GM21529 (cell line): ENCODE results near the gene SLC43A1.

Experiments used
- ATAC-seq: cut with Tn5 transposase; IDR thresholded peaks from one replicate; pipeline ENCODE4 v1.9.1; 2021; ENCODE audit not compliant: unreplicated experiment

The SLC43A1 gene

DNA sequence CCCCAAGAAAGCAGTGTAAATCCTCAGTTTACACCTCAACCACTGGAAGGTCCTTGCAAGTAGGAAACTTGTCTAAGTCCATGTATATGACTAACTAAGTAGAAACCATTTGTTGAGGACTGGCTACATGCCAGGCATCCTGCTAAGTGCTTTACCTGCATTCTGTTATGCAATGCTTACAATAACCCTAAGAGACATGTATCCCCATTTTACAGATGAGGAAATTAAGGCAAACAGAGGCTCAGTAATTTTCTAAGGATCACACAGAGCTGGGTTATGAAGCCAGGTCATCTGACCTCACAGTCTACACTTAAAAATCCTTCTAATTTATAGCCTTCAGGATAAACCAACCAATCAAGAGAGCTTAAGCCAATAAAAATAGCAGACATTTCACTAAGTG, 13.5 kb upstream of the SLC43A1 start:
- no peak for ATAC-seq

DNA sequence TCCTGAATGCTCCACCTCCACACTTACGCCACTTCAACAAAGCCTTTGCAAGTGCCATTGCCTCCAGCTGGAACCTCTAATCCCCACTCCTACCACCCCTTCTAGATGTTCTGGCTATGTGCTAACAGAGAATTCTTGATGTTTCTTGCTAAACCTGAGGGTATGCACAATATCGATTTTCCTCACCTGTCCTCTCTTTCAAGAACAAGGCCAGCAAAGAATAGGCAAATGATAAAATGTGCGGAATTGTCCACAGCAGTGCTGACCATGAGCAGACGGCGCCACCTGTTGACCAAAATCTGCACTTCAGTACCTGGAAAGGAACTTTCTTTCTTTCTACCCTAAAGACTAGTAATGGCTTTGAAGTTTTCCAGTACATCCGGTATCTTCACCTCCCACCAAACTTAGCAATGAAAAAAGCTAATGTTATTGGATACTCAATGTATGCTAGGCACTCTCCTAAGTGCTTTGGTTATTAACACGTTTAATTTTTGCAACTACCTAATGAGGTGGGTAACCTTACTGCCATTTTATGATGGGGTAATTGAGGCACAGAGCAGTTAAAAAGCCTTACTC, 11.6 kb upstream of the SLC43A1 start:
- ATAC-seq, result no peak

DNA sequence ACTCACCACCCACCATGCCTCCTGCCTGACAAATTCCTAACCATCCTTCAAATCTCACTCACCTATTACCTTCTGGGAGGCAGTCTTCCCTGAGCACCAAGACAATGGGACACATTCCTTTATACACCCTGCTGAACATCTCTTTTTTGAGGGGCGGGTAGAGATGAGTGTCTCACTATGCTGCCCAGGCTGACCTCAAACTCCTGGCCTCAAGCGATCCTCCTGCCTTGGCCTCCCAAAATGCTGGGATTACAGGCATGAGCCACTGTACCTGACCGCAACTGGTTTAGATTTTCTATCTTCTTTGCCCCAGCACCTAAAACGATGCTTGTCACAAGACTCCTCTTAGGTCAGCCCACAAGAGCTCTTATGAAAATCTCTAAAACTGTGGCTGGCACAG, 7.9 kb upstream of the SLC43A1 start:
- ATAC-seq, result no peak

DNA sequence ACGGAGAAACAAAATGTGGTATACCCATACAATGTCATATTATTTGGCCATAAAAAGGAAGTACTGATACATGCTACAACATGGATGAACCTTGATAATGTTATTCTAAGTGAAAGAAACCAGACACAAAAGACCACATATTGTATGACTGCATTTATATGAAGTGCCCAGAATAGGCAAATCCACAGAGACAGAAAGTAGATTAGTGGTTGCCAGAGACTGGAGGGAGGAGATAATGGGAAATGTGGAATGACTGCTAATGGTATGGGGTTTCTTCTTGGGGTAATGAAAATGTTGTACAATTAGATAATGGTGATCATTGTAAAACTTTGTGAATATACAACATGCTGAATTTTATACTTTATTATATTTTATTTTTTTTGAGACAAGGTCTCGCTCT, 5.6 kb upstream of the SLC43A1 start:
- ATAC-seq, result no peak

DNA sequence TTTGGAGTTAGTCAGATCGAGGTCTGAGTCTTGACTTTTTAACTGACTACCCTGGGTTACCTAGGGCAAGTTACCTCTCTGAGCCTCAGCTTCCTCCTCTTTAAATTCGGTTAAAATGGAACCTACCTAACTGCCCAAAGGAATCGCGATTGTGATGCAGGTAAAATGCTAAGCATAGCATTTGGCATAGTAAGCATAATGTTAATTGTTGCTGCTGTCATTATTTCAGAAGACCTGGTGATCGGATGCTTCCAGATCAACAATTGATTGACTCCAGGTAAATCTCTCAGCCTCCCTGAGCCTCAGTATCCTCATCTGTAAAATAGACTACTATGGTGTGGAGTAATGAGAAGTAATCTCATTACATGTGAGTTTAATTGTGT, 550 bp upstream of the SLC43A1 start:
- no peak for ATAC-seq

DNA sequence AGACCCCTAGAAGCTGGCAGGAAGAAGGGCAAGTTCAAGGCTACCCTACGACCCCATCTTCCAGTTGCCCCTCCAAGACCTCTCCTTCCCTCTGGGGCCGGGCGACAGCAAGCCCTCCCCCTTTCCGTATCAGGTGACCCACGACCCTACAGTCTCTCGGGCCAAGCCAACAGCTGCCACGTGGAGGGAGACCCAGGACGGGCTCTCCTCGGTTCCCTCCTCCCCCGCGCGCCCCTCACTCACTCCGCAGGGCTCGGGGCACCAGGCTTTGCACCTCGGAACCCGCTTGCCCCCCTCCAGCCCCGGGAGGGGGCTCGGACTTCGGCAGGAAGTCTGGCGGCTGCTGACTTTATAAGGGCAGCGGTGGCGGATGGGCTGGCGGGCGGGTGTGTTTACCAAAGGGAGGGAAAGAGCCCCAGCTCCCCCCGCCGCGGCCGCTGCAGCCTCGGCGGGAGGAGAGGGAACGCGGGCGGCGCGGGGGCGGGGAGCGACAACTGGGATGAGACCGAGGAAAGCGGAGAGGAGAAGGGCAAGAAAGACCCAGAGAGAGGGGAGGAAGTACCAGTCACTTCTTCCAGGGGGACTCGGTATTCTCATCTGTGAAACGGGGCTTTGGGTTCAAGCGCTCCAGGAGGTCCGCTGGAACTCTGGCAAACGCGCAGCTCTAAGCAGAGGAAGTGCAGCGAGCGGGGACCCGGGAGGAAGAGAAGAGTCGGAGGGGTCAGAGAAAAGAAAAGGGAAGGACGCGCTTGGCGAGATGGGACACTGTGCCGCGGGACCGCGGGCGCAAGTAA, 767 bp downstream of the SLC43A1 start:
- ATAC-seq, result peak; percentile 42

GRCh38 chr11:57513911-57514537, 1.5 kb downstream of the SLC43A1 start:
- ATAC-seq, result peak; percentile 37

- no peak for ATAC-seq
These were observed 2.1 kb downstream of the SLC43A1 start for GRCh38 chr11:57513452-57513795.

DNA sequence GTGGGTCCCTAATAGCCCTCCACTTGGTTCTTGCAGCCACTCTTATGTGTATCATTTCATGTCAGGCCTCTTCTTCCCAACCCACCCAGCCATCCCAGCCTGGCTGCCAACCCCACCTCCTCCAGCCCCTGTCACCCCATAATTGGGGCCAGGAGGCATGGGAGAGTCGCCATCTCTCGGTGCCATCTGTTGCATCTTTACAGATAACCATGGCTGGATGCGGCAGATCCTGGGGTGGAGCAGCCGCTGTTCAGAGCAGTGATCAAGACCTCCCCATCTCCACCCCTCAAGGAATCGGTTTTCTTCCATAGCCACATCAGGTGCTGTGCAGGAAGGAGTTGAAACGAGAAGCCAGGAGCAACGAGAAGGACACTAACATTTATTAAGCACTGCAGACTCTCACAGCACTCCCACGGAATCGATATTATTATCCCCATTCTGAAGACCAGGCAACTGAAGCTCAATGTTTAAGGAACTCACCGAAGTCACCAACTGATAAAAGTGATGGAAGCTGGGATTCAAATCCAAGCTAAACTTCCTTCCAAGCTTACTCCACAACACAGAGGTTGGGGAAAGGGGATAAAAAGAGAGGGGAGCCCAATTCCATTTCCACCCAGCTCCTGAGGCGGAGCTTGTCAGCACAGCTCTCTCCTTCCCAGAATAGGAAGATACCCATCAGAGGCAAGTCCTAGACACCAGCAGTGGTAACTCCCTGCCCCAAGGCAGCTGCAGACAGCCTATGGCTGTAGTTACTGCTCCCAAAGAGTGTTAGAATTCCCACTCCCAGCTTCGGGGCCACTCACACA, 2.7 kb downstream of the SLC43A1 start:
- no peak for ATAC-seq

- no peak for ATAC-seq
These were observed 3.6 kb downstream of the SLC43A1 start for GRCh38 chr11:57511741-57512430.

- no peak for ATAC-seq
These were observed 6.9 kb downstream of the SLC43A1 start for GRCh38 chr11:57508341-57509170.

GRCh38 chr11:57506522-57506921, 9.0 kb downstream of the SLC43A1 start:
- no peak for ATAC-seq

GRCh38 chr11:57504511-57504910, 11.0 kb downstream of the SLC43A1 start:
- ATAC-seq, result no peak

- no peak for ATAC-seq
These were observed 12.6 kb downstream of the SLC43A1 start for GRCh38 chr11:57502870-57503269.

- no peak for ATAC-seq
These were observed 13.1 kb downstream of the SLC43A1 start for GRCh38 chr11:57502376-57502775.

DNA sequence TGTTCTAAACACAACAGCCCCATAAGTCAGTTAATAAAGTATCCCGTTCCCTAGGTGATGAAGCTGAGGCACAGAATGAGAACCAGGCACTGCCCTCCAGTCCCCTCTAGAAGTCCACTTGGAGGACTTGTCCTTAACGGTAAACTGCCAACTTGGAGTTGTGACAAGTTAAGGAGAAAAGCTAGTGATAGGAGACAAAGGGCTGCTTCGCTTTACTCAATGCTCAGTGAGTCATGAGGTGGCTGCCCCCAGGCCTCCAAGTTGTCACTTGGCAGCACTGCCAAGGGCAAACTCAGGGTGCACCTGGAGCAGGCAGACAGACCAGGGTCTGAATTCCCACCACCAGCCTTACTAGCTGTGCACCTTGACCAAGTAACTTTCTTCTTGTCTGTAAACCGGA, 13.5 kb downstream of the SLC43A1 start:
- ATAC-seq, result no peak

DNA sequence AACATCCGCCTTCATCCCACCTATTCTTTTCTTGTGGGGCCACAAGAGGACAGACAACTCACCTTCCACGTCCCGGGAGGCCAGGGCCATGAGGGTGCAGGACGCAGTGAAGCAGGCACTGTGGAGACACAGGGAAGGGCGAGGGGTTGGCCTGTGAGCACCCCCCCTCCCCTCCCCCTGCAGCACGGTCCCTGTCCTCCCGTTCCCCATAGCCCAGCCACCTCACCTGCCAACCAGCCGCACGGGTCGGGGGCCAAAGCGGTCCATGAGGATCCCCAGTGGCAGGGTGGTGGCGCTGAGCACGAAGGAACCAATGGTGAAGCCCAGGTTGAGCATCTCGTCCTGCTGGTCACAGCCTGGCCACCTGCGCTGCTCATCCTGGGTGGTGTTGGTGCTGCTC, 14.6 kb downstream of the SLC43A1 start:
- no peak for ATAC-seq

GRCh38 chr11:57500515-57500914, 15.0 kb downstream of the SLC43A1 start:
- ATAC-seq, result no peak

GRCh38 chr11:57499983-57500461, 15.5 kb downstream of the SLC43A1 start:
- ATAC-seq, result no peak

DNA sequence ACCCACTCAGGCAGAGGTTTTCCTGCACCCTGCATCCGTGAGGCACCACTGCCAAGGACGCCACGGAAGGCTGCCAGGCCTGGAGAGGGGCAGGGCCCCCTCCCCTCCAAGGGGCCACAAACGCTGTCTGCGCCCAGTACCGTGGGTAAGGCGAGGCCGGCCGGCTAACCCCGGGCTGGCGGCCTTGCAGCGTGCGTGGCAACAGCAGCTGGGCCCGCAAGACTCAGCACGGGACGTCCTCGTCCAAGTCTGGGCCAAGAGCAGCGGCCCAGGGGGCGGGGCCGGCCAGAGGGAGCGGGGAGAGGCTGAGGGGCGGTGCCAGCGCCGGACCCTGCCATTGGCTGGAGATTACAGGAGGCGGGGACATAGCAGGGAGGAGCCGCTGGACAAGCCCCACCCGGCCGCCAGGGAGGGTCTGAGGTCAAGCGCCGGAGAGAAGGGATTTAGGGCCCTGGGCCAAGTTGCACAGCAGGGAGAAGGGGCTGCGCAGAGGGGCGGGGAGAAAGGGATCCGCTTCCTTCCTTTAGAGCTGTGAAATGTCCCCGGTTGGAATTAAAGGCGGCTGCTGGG, 16.0 kb downstream of the SLC43A1 start:
- ATAC-seq, result peak; percentile 99
